HCT116 (cell line): ENCODE measurements around the gene PAGR1. TPM values are rescaled to one million over a fixed set of nuclear protein-coding genes. Genes with fewer than 3 reads are reported as not detected.

Source experiments
- total RNA-seq: library from RNA; stranded (reverse); gene quantifications from one replicate; pipeline ENCODE4 v1.2.1, GENCODE V29; 2021; ENCODE audit not compliant: unreplicated experiment

Gene PAGR1
- total RNA-seq, 1 experiment from 2014 or later, result 28.9 TPM

Other genes starting within 250 kb of the PAGR1 start
- 0.47 TPM for gene SPN, start 152.9 kb upstream of the PAGR1 start, total RNA-seq
- 0.52 TPM for gene QPRT, start 137.0 kb upstream of the PAGR1 start, total RNA-seq
- gene C16orf54, start 70.2 kb upstream of the PAGR1 start, total RNA-seq, result 0.15 TPM
- 0.07 TPM for gene ZG16, start 37.9 kb upstream of the PAGR1 start, total RNA-seq
- gene KIF22, start 25.4 kb upstream of the PAGR1 start, total RNA-seq, result 155 TPM
- gene MAZ, start 9.6 kb upstream of the PAGR1 start, total RNA-seq, result 256 TPM
- 4.0 TPM for gene PRRT2, start 4.0 kb upstream of the PAGR1 start, total RNA-seq
- gene MVP, start 4.3 kb downstream of the PAGR1 start, total RNA-seq, result 75.1 TPM
- gene CDIPT, start 47.1 kb downstream of the PAGR1 start, total RNA-seq, result 58.3 TPM
- gene SEZ6L2, start 83.4 kb downstream of the PAGR1 start, total RNA-seq, result 49.3 TPM
- 18.4 TPM for gene ASPHD1, start 84.3 kb downstream of the PAGR1 start, total RNA-seq
- 40.7 TPM for gene KCTD13, start 110.1 kb downstream of the PAGR1 start, total RNA-seq
- gene TMEM219, start 145.9 kb downstream of the PAGR1 start, total RNA-seq, result 75.5 TPM
- 56.7 TPM for gene TAOK2, start 157.7 kb downstream of the PAGR1 start, total RNA-seq
- 21.8 TPM for gene HIRIP3, start 179.5 kb downstream of the PAGR1 start, total RNA-seq
- gene INO80E, start 180.1 kb downstream of the PAGR1 start, total RNA-seq, result 89.8 TPM
- gene DOC2A, start 194.9 kb downstream of the PAGR1 start, total RNA-seq, result 17.3 TPM
- not detected for gene C16orf92, start 207.0 kb downstream of the PAGR1 start, total RNA-seq
- 1.0 TPM for gene TLCD3B, start 215.1 kb downstream of the PAGR1 start, total RNA-seq
- 2,423 TPM for gene ALDOA, start 249.6 kb downstream of the PAGR1 start, total RNA-seq